GM13976 (cell line): ENCODE results near the gene UBE2E1.

Experiments used
- DNase-seq: peaks from one replicate; pipeline ENCODE4 v3.0.0; 2012; ENCODE audit warnings: low spot score
- in situ Hi-C: fragments of 300-500 bp; cut with MboI; formaldehyde crosslinking; loops from one replicate; pipeline ENCODE4 v1.12.0; 2022; ENCODE audit warnings: low sequenced_read_pairs, mixed read lengths, inconsistent platforms; ENCODE audit not compliant: unreplicated experiment
- TF ChIP-seq, protein P1 (sequence below): IDR thresholded peaks from 2 replicates; pipeline ENCODE4 v1.5.1; 2012; ENCODE audit warnings: borderline replicate concordance, mild to moderate bottlenecking; ENCODE audit not compliant: insufficient read depth; ENCODE audit errors: extremely low read depth, missing control alignments, control extremely low read depth

Gene UBE2E1

GRCh38 chr3:23779841-23780240, 25.9 kb upstream of the UBE2E1 start:
- no peak for DNase-seq
- in situ Hi-C loops: no loop called here
- TF ChIP-seq, protein P1, sequence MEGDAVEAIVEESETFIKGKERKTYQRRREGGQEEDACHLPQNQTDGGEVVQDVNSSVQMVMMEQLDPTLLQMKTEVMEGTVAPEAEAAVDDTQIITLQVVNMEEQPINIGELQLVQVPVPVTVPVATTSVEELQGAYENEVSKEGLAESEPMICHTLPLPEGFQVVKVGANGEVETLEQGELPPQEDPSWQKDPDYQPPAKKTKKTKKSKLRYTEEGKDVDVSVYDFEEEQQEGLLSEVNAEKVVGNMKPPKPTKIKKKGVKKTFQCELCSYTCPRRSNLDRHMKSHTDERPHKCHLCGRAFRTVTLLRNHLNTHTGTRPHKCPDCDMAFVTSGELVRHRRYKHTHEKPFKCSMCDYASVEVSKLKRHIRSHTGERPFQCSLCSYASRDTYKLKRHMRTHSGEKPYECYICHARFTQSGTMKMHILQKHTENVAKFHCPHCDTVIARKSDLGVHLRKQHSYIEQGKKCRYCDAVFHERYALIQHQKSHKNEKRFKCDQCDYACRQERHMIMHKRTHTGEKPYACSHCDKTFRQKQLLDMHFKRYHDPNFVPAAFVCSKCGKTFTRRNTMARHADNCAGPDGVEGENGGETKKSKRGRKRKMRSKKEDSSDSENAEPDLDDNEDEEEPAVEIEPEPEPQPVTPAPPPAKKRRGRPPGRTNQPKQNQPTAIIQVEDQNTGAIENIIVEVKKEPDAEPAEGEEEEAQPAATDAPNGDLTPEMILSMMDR: no peak

GRCh38 chr3:23781051-23781450, 24.7 kb upstream of the UBE2E1 start:
- TF ChIP-seq, protein P1: no peak
- DNase-seq: no peak
- in situ Hi-C loops: no loop called here

GRCh38 chr3:23781871-23782270, 23.9 kb upstream of the UBE2E1 start:
- TF ChIP-seq, protein P1: no peak
- in situ Hi-C loops: no loop called here
- DNase-seq: no peak

DNA sequence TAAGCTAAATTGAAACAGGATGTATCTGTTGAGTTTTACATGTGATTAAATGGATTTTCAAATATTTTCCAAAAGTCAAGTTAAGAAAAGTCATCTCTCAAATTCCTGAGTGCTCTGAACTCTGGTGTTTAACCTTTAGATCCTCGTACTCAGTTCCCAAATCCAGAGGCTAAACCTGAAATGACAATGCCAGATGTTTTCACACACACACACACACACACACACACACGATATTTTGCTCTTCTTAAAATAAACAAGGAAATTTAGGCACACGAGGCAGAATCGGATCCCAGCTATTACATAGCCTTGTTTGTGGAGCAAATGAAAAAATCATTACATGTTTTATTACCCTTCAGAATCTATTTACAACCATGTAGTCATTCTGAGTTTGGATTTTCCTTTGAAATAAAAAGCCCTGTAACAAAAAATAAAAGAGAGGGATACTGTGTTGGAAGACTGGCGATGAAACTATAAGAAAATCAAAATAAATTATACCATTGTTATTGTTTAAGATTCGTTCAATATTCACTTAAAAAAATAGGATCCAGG, 20.6 kb upstream of the UBE2E1 start:
- TF ChIP-seq, protein P1: no peak
- no peak for DNase-seq
- in situ Hi-C loops: no loop called here

DNA sequence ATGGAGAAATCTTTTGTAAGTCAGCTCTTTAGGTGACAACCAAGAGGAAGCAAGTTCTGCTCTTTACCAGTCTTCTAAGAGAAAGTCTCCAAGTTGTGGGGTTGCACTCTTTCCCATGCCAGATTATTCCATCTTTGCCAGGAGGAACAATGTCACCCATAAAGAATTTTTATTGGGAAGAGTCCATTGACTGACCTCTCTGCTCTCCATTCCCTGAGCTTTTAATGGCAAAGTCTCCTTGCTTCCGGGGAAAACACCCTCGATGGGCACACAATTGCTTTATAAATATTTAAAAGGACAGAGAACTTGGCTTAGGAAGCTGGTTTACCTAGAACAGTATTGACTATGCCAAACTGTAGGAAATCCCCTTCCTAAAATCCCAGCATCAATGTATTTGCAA, 19.9 kb upstream of the UBE2E1 start:
- no peak for DNase-seq
- TF ChIP-seq, protein P1: no peak
- in situ Hi-C loops: no loop called here

DNA sequence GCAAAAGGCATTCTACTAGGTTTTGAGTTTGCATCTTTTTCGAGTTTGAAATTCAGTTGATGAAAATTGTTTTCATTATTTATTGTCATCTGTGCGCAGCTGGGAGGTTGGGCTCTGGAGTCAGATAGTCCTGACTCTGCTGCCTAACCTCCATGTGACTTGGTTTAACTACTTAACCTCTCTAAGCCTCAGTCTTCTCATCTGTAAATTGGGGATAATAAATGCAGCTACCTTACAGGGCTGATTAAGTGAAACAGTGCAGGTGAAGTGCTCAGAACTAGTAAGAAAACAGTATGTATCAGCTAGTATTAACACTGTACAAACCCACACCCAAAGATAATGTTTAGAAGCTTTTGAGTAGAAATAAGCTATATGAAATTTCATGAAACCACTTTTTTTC, 14.1 kb upstream of the UBE2E1 start:
- TF ChIP-seq, protein P1: no peak
- in situ Hi-C loops: no loop called here
- DNase-seq: no peak
